Measurements from ENCODE around the gene CACNA1F.

Gene CACNA1F

DNA sequence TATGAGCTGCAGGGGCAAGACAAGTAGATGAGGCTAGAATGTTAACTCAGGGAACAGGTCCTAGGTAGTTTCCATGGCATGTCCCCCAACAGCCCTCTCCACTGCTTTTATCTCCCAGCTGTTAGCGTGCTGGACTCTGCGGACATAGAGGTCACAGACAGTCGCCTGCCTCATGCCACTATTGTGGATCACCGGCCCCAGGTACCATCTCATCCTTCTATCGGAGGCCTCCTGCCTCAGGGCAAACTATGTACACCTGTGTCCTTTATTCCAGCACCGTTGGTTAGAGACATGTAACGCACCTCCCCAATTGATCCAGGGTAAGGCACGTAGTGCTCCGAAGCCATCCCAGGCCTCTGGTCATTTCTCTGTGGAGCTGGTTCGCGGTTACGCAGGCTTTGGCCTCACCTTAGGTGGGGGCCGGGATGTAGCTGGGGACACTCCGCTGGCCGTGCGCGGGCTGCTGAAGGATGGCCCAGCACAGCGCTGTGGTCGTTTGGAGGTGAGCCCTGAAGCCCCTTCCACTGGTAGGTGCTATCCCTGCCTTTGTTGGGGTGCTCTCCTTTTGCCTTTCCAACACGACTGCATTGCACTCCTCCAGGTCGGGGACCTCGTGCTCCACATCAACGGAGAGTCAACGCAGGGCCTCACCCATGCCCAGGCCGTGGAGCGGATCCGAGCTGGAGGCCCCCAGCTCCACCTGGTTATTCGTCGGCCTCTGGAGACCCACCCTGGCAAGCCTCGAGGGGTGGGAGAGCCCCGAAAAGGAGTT lies 68.4 kb downstream of the CACNA1F start:
- peak overlapping the region; percentile 74 for H3K27ac ChIP-seq (ENCODE audit: low read depth, low read length, poor library complexity, severe bottlenecking)

DNA sequence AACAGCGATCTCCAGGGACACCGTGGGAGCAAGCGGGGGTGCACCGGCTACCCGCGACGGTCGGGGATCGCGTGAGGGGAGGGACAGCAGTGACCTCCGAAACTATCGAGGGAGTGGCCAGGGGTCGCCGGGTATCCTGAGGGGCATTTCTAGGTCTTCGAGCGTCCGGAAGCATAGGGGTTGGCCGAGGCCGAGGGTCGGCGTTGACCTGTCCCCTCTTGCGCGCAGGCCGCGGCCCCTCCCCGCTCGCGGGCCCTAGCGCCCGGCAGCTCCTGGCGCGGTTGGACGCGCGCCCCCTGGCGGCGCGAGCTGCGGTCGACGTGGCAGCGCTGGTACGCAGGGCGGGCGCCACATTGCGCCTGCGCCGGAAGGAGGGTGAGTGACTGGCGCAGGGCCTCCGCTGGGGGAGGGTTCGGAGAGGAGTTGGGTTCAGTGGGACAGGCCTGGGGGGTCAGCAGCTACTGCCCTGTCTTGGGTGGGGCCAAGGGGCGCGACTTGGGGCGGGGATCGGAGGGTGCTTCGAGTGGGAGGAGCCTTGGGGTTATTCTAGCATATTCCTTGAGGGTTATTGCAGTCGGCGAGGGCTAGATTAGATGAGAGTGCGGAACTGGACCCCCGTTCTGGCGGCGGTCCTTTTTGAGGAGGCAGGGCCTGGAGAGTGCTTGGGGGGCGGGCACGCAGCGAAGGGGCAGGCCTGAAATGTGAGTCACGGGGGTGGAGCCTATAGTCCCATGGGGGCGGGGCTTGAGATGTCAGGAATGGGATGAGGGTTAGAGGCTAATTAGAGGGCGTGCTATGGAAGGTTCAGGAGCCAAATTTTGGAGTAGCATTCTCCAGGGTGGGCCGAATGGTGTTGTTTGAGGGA lies 69.4 kb downstream of the CACNA1F start:
- Histone ChIP-seq H3K36me3 (ENCODE audit: insufficient read depth, low read length) (no peaks in the 10 kb centered on the region), H3K9me2 (ENCODE audit: low read depth, low read length) (no peaks in the 10 kb centered on the region), H3K9me3 (ENCODE audit: low read length) (no peaks in the 10 kb centered on the region), H3K4me1 (ENCODE audit: insufficient read depth, low read length, severe bottlenecking) (peaks cover 31% of the 10 kb centered on the region), H3K4me3 (ENCODE audit: low read depth, low read length, poor library complexity, severe bottlenecking) (peak overlapping the region; percentile 59), H3K27ac (ENCODE audit: low read depth, low read length, poor library complexity, severe bottlenecking) (peak overlapping the region; percentile 74), H3K9ac (ENCODE audit: low read length) (peak overlapping the region; percentile 70), H3K79me2 (ENCODE audit: insufficient read depth, low read length) (no peaks in the 10 kb centered on the region), H3K4me2 (ENCODE audit: low read length) (peak overlapping the region; percentile 73), H3K27me3 (ENCODE audit: insufficient read depth, low read length) (no peaks in the 10 kb centered on the region), H4K20me1 (ENCODE audit: insufficient read depth, low read length) (no peaks in the 10 kb centered on the region), H2AFZ (ENCODE audit: low read length) (0 out of 2 replicates have a peak overlapping the region, but pooled peaks have one; percentile 42), H3F3A (ENCODE audit: insufficient read depth, low read length) (no peaks in the 10 kb centered on the region)
- TF ChIP-seq, protein P1, sequence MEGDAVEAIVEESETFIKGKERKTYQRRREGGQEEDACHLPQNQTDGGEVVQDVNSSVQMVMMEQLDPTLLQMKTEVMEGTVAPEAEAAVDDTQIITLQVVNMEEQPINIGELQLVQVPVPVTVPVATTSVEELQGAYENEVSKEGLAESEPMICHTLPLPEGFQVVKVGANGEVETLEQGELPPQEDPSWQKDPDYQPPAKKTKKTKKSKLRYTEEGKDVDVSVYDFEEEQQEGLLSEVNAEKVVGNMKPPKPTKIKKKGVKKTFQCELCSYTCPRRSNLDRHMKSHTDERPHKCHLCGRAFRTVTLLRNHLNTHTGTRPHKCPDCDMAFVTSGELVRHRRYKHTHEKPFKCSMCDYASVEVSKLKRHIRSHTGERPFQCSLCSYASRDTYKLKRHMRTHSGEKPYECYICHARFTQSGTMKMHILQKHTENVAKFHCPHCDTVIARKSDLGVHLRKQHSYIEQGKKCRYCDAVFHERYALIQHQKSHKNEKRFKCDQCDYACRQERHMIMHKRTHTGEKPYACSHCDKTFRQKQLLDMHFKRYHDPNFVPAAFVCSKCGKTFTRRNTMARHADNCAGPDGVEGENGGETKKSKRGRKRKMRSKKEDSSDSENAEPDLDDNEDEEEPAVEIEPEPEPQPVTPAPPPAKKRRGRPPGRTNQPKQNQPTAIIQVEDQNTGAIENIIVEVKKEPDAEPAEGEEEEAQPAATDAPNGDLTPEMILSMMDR (IDR thresholded peaks at IDR 0.05; ENCODE audit: low read length) = peak; percentile 52
- no peak for TF ChIP-seq EZH2 (IDR thresholded peaks at IDR 0.05; ENCODE audit: borderline replicate concordance, low read length)

More for the DNA sequence above, 68.4 kb downstream of the CACNA1F start:
- H3K79me2 ChIP-seq (ENCODE audit: insufficient read depth, low read length) = no peaks in the 10 kb centered on the region
- H3K9me2 ChIP-seq (ENCODE audit: low read depth, low read length) = no peaks in the 10 kb centered on the region
- no peak overlapping the region for H3K4me3 ChIP-seq (ENCODE audit: low read depth, low read length, poor library complexity, severe bottlenecking)
- no peak overlapping the region for H2AFZ ChIP-seq (ENCODE audit: low read length)
- peaks cover 31% of the 10 kb centered on the region for H3K4me1 ChIP-seq (ENCODE audit: insufficient read depth, low read length, severe bottlenecking)
- H3F3A ChIP-seq (ENCODE audit: insufficient read depth, low read length) = no peaks in the 10 kb centered on the region
- H3K36me3 ChIP-seq (ENCODE audit: insufficient read depth, low read length) = no peaks in the 10 kb centered on the region
- no peak overlapping the region for H3K9ac ChIP-seq (ENCODE audit: low read length)
- no peaks in the 10 kb centered on the region for H3K9me3 ChIP-seq (ENCODE audit: low read length)
- H4K20me1 ChIP-seq (ENCODE audit: insufficient read depth, low read length) = no peaks in the 10 kb centered on the region
- TF ChIP-seq EZH2 (IDR thresholded peaks at IDR 0.05; ENCODE audit: borderline replicate concordance, low read length) = no peak
- TF ChIP-seq, protein P1 (IDR thresholded peaks at IDR 0.05; ENCODE audit: low read length) = no peak
- H3K27me3 ChIP-seq (ENCODE audit: insufficient read depth, low read length) = no peaks in the 10 kb centered on the region
- peak overlapping the region; percentile 73; the same call in 1 of the 2 replicates for H3K4me2 ChIP-seq (ENCODE audit: low read length)

DNA sequence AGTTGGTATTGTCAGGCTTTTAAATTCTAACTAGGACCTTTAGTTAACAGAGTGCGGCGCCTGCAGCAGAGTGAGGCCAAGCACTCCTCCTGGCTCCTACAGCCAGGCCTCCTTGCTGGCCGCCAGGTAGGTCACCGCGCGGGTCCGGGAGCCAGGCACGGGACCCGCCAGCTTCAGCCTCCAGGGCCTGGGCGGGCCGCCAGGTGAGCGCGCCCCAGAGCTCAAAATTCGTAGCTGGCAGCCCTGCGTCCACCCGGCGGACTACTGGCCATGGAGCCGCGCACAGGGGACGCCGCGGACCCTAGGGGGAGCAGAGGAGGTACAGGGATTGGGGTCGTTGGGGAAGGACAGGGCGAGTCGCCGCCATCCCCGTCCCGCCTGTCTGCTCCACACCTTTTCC lies 70.5 kb downstream of the CACNA1F start, which contains the start of gene MAGIX:
TSS of gene MAGIX (plus strand) at position 139 of the 400 bp plus-strand sequence. CDS start at position 271, 132 bp downstream.
- H3K27ac ChIP-seq (ENCODE audit: low read depth, low read length, poor library complexity, severe bottlenecking) = no peak within 1 kb of the TSS
- H2AFZ ChIP-seq (ENCODE audit: low read length) = no peak within 1 kb of the TSS
- H4K20me1 ChIP-seq (ENCODE audit: insufficient read depth, low read length) = no peaks in the 10 kb centered on the region

More for the DNA sequence above, 70.5 kb downstream of the CACNA1F start, which contains the start of gene MAGIX:
- H3K79me2 ChIP-seq (ENCODE audit: insufficient read depth, low read length) = no peaks in the 10 kb centered on the region
- H3K4me2 ChIP-seq (ENCODE audit: low read length) = peak within 1 kb of the TSS; percentile 73
- no peaks in the 10 kb centered on the region for H3K9me3 ChIP-seq (ENCODE audit: low read length)
- H3K4me3 ChIP-seq (ENCODE audit: low read depth, low read length, poor library complexity, severe bottlenecking) = peak within 1 kb of the TSS; percentile 59
- no peaks in the 10 kb centered on the region for H3K9me2 ChIP-seq (ENCODE audit: low read depth, low read length)
- no peaks in the 10 kb centered on the region for H3F3A ChIP-seq (ENCODE audit: insufficient read depth, low read length)
- H3K4me1 ChIP-seq (ENCODE audit: insufficient read depth, low read length, severe bottlenecking) = peaks cover 21% of the 10 kb centered on the region
- TF ChIP-seq, protein P1 (IDR thresholded peaks at IDR 0.05; ENCODE audit: low read length) = no peak
- no peak for TF ChIP-seq EZH2 (IDR thresholded peaks at IDR 0.05; ENCODE audit: borderline replicate concordance, low read length)
- H3K9ac ChIP-seq (ENCODE audit: low read length) = peak within 1 kb of the TSS; percentile 70; the same call in 1 of the 2 replicates
- no peaks in the 10 kb centered on the region for H3K36me3 ChIP-seq (ENCODE audit: insufficient read depth, low read length)
- no peaks in the 10 kb centered on the region for H3K27me3 ChIP-seq (ENCODE audit: insufficient read depth, low read length)

All from OCI-LY1 (cell line).